HUES6 (cell line): ENCODE measurements around the gene LAMA2.

Experiments used
- H3K27ac ChIP-seq: 2 replicates; pipeline ENCODE4 v1.7.0; 2013; ENCODE audit warnings: low read depth, mild to moderate bottlenecking, low read length, inconsistent platforms
- H3K27me3 ChIP-seq: 2 replicates; pipeline ENCODE4 v1.6.1; 2013; ENCODE audit warnings: low read length; ENCODE audit not compliant: control insufficient read depth, insufficient read depth
- H3K36me3 ChIP-seq: 2 replicates; pipeline ENCODE4 v1.6.1; 2013; ENCODE audit warnings: low read length; ENCODE audit not compliant: control insufficient read depth, insufficient read depth
- H3K4me1 ChIP-seq: 2 replicates; pipeline ENCODE4 v1.6.1; 2013; ENCODE audit warnings: low read length; ENCODE audit not compliant: control insufficient read depth, insufficient read depth
- H3K4me3 ChIP-seq: 2 replicates; pipeline ENCODE4 v1.5.1; 2013; ENCODE audit warnings: low read depth, low read length
- H3K9ac ChIP-seq: one replicate; pipeline ENCODE4 v1.6.1; 2013; ENCODE audit warnings: mild to moderate bottlenecking, low read length
- H3K9me3 ChIP-seq: 2 replicates; pipeline ENCODE4 v1.6.1; 2013; ENCODE audit warnings: low read depth, low read length; ENCODE audit not compliant: control insufficient read depth, insufficient read depth

The LAMA2 gene

DNA sequence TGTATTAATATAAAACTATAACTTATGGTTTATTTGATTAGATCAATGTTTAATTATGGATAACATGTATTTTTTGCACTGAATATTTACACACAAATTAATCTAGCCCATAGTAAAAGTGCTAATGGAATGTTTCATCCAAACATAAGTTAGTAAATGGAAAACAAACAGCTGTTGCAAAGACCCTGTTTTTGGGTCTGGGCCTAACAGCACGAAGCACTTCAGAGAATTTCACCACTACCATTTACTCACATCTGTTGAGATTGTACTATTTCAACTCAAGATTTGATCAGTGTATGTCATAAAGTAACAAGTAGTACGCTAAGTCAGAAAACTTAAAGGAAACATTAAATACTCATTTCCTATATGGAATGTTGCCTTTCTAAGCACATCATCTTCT, 359.6 kb downstream of the LAMA2 start:
- Histone ChIP-seq H3K36me3 (no peaks in the 10 kb centered on the region), H3K27ac (no peak overlapping the region), H3K4me1 (no peaks in the 10 kb centered on the region), H3K27me3 (no peaks in the 10 kb centered on the region), H3K9me3 (no peaks in the 10 kb centered on the region), H3K9ac (no peak overlapping the region), H3K4me3 (no peak overlapping the region)

DNA sequence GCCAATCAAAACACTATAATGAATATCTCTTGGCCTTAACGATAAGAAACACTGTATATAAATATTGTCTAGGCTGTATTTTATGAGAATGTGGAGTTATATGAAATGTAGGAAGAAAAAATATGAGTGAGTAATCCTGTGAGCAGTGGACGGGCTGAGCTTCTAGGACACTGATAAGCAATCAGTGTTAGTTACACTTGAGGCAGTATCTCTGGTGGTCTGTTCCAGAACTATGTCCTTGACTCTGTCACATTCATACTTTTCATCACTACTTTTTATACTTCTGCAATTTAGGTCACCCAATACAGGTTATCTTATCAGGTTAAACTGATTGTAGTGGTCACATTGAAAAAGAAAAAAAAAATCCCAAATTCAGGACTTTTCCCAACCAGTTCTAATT, 360.4 kb downstream of the LAMA2 start:
- H3K36me3 ChIP-seq: no peaks in the 10 kb centered on the region
- no peaks in the 10 kb centered on the region for H3K27me3 ChIP-seq
- no peak overlapping the region for H3K27ac ChIP-seq
- H3K4me3 ChIP-seq: no peak overlapping the region
- H3K9me3 ChIP-seq: no peaks in the 10 kb centered on the region
- H3K9ac ChIP-seq: no peak overlapping the region
- no peaks in the 10 kb centered on the region for H3K4me1 ChIP-seq

DNA sequence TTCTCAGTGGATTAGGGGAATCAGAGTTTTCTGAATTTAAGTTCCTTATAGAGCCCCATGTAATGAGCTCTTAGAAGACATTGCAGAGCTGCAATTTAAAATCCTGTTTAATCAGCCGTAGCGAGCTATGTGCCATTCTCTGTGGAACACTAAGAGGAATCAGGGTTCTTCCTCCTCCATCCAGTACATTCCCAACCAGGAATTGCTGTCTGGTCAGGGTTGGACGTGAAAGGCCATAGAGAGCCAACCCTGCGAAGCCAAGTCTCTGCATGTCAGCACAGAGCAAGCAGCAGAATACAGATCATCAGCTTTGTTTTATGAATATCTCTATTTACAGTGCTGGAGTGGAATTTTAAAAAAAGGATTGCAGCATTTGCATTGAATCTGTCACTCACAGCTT, 366.0 kb downstream of the LAMA2 start:
- Histone ChIP-seq H3K27ac (no peak overlapping the region), H3K4me3 (no peak overlapping the region), H3K4me1 (peaks cover 8% of the 10 kb centered on the region; the same call in 1 of the 2 replicates), H3K9ac (no peak overlapping the region), H3K27me3 (no peaks in the 10 kb centered on the region), H3K36me3 (no peaks in the 10 kb centered on the region), H3K9me3 (no peaks in the 10 kb centered on the region)

DNA sequence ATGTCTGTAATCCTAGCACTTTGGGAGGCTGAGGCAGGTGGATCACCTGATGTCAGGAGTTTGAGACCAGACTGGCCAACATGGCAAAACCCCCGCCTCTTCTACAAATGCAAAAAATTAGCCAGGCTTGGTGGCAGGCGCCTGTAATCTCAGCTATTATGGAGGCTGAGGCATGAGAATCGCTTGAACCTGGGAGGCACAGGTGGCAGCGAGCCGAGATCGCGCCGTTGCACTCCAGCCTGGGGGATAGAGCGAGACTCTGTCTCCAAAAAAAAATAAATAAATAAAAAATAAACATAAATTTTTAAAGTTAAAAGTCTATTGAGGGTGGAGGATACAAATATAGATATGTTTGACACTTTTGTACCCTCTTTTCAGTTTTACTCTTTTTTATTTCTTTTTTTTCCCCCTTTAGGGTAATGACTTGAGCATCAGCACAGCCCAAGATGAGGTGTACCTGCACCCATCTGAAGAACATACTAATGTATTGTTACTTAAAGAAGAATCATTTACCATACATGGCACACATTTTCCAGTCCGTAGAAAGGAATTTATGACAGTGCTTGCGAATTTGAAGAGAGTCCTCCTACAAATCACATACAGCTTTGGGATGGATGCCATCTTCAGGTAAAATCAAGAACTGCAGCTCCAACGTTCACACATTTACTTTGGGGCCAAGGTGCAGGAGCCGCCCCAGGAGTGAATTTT, 368.9 kb downstream of the LAMA2 start:
- Histone ChIP-seq H3K36me3 (no peaks in the 10 kb centered on the region), H3K9me3 (no peaks in the 10 kb centered on the region), H3K27me3 (no peaks in the 10 kb centered on the region), H3K27ac (no peak overlapping the region), H3K4me3 (no peak overlapping the region), H3K9ac (no peak overlapping the region), H3K4me1 (peaks cover 8% of the 10 kb centered on the region; the same call in 1 of the 2 replicates)

DNA sequence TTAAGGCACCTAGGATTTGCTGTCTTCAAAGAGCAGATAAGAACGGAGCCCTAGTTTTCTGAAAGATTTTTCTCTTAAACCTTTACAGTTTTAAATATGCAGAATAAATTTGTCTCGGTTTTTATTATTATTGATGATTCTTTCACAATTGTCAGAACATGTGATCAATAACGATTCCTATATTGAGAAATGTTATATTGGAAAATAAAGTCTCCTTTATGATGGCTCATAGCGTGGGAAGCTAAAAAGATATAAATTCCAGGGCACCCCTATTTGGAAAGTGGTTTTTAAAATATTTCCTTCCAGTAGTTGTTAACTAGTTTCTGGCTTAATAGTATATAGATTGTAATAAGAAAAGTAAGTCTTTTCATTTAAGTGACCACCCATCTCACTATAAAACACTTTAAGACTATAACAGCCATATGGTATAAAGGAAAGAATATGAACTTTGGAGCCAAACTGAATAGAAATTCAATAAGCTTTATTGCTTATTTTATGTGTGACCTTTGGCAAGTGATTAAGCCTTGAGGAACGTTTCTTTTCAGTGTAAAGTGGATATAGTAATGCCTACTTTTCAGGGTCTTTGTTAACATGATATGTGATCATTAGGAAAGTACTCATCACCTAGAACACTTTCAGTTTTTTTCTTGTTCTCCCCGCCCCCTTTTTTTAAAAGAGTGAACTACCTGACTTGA, 369.6 kb downstream of the LAMA2 start:
- Histone ChIP-seq H3K4me1 (peaks cover 8% of the 10 kb centered on the region; the same call in 1 of the 2 replicates), H3K36me3 (no peaks in the 10 kb centered on the region), H3K27me3 (no peaks in the 10 kb centered on the region), H3K4me3 (no peak overlapping the region), H3K9ac (no peak overlapping the region), H3K27ac (no peak overlapping the region), H3K9me3 (no peaks in the 10 kb centered on the region)

DNA sequence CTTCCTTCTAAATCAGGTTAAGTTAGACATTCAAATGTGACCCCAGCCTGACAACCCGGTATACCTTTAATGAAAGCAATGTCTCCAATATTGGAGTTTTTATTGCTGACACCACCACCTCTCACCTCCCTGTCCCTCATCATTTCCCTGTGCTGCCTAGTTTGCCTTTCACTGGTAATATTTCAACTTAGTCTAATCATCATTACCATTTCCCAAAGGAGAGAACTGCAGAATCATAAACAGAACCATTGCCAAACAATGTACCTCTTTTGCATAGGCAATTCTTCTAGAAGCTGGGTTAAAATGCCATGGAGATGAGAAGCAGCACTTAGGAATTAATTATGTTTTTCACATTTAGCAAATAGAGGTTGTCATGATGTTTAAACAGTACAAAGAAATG, 370.3 kb downstream of the LAMA2 start:
- Histone ChIP-seq H3K9me3 (no peaks in the 10 kb centered on the region), H3K27ac (no peak overlapping the region), H3K4me3 (no peak overlapping the region), H3K9ac (no peak overlapping the region), H3K27me3 (no peaks in the 10 kb centered on the region), H3K4me1 (peaks cover 8% of the 10 kb centered on the region; the same call in 1 of the 2 replicates), H3K36me3 (no peaks in the 10 kb centered on the region)

DNA sequence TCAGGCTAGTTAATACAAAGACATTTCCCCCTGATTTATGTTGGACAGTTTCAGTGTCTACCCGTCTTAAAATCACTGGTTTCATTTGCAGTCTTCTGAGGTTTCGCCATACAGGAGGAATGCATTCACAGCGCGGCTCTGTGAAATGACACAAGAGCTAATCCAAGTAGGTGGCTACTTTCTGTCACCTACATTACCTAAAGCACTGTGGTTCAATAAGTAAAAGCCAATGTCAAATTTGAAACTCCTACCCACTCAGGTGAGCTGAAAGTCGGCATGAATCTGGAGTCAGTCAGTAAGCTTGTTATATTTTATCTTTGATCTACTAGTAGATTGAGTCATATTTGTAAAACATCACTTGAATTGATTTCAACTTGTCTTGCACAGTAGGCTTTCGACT, 370.8 kb downstream of the LAMA2 start:
- H3K27ac ChIP-seq: no peak overlapping the region
- H3K4me1 ChIP-seq: peaks cover 8% of the 10 kb centered on the region; the same call in 1 of the 2 replicates
- H3K9ac ChIP-seq: no peak overlapping the region
- no peaks in the 10 kb centered on the region for H3K27me3 ChIP-seq
- no peak overlapping the region for H3K4me3 ChIP-seq
- no peaks in the 10 kb centered on the region for H3K36me3 ChIP-seq
- H3K9me3 ChIP-seq: no peaks in the 10 kb centered on the region

DNA sequence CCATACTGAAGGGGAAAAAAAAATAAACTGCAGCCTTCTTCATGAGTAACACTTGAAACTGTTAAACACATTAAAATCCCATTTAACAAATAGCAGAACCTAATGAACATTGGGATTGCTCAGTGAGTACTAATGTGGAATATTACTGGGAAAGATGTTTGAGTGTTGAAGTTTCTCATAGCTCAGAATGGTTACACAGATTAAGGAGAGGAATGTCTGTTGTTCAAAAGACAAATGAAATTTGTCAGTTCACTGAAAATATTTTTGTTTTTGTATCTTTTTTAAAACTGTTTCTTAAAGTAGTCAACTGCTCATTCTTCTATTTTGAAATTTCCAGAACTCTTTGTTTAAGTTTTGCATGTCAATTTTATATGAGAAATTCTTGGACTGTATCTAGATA, 374.3 kb downstream of the LAMA2 start:
- Histone ChIP-seq H3K9me3 (no peaks in the 10 kb centered on the region), H3K4me3 (no peak overlapping the region), H3K4me1 (peaks cover 8% of the 10 kb centered on the region; the same call in 1 of the 2 replicates), H3K36me3 (no peaks in the 10 kb centered on the region), H3K9ac (no peak overlapping the region), H3K27ac (no peak overlapping the region), H3K27me3 (no peaks in the 10 kb centered on the region)

DNA sequence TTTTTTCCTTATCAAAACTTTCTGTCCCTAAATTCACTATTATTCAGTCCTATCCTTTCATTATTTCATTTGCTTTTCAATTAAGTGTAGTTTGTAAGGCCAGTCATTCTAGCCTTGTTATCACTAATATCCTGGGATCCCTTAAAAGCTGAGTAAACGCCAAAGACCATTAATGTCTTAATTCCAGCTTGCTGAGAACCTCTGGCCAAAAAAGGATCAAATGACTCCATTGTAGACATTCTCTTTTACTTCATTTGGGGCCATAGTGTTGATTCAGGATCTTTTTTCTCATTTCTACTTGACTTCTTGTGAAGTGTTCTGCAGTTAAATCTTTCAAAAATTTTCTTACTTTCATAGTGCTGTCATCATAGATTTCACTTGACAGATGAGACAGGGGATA, 379.7 kb downstream of the LAMA2 start:
- Histone ChIP-seq H3K4me3 (no peak overlapping the region), H3K27ac (no peak overlapping the region), H3K36me3 (no peaks in the 10 kb centered on the region), H3K27me3 (no peaks in the 10 kb centered on the region), H3K9me3 (no peaks in the 10 kb centered on the region), H3K9ac (no peak overlapping the region), H3K4me1 (0 out of 2 replicates have a peak, but pooled peaks cover 5% of the 10 kb centered on the region)

DNA sequence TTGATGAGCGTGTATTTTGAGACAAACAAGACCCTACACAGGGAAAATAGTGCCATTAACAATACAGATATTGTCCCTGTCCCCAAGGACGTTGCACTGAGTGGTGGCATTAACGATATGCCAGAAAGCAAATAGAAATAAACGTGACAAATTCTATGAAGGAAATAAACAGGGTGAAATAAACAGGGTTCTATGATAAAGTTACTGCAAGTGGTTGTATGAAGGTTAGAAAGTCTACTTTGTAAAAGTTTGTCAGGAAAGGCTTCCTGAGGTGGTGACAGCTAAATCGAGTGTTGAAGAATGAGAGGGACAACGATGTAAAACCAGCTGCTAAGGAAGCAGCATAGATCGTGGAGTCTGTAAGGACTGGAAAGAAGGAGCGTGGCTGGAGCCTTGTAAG, 380.2 kb downstream of the LAMA2 start:
- H3K4me3 ChIP-seq: no peak overlapping the region
- no peaks in the 10 kb centered on the region for H3K36me3 ChIP-seq
- no peaks in the 10 kb centered on the region for H3K9me3 ChIP-seq
- no peaks in the 10 kb centered on the region for H3K27me3 ChIP-seq
- H3K27ac ChIP-seq: no peak overlapping the region
- H3K4me1 ChIP-seq: 0 out of 2 replicates have a peak, but pooled peaks cover 5% of the 10 kb centered on the region
- no peak overlapping the region for H3K9ac ChIP-seq

DNA sequence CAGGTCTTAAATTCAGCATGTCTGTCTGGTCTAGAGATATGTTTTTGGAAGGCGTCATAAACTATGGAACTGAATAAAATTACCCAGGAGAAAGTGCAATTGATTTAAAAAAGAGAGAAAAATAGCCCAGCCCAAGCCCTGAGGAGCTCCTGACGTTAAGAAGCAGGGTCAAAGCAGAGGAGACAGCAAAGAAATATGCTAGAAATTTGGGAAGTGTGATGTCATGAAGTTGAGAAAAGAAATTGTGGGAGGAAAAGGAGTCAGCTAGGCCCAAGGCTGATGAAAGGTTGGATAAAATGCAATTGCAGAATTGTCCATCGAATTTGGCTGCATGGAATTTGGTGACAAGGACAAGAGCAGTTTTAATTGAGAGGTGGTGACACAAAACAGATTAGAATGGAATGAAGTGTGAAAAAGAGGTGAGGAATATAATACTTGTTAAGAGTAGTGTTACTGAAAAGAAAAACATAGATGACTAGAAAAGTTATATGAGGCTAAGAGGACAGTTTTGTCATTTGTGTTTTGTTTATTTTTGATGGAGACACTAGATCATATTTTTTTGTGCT, 381.6 kb downstream of the LAMA2 start:
- 0 out of 2 replicates have a peak, but pooled peaks cover 5% of the 10 kb centered on the region for H3K4me1 ChIP-seq
- no peak overlapping the region for H3K27ac ChIP-seq

More for the DNA sequence above, 381.6 kb downstream of the LAMA2 start:
- H3K27me3 ChIP-seq: no peaks in the 10 kb centered on the region
- no peaks in the 10 kb centered on the region for H3K36me3 ChIP-seq
- H3K4me3 ChIP-seq: no peak overlapping the region
- H3K9ac ChIP-seq: no peak overlapping the region
- H3K9me3 ChIP-seq: no peaks in the 10 kb centered on the region
